NAMALWA (cell line): ENCODE results near the gene DHX16.

Experiments used
- DNase-seq: peaks from one replicate; pipeline ENCODE4 v3.0.0-alpha.2; 2015; ENCODE audit warnings: low spot score

The DHX16 gene

GRCh38 chr6:30626484-30627366 is 46.1 kb downstream of the DHX16 start, which contains the start of gene ATAT1:
TSS of gene ATAT1 (plus strand) at chr6:30626874.
- peak; percentile 91 for DNase-seq

- no peak for DNase-seq
Measured at GRCh38 chr6:30625511-30625910, 47.3 kb downstream of the DHX16 start.

GRCh38 chr6:30619561-30619960 is 53.2 kb downstream of the DHX16 start:
- DNase-seq: no peak

DNA sequence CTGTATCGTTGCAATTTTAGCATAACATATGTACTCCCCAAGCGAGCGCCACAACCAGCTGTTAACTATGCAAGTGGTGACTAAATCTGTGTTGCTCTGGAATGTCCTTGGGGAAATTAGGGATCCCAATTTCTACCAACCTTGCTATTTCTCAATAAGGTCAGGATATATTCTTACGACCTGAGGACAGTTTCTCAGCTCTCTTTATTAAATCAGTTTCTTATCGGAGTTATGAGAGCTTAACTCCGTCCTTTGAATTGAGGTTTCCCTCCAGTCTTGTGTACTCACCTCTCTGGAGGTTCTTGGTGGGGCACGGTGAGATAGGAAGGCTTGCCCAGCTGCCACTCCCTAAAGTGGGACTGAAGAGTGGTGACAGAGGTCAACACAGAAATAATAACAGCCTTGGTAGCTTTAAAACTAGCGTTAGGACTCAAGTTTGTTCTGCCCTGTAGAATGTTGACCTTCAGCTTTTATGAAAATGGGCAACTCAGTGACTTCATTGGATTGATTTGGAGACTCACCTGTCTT is 54.5 kb downstream of the DHX16 start:
- DNase-seq: peak; percentile 53

GRCh38 chr6:30617565-30618269 is 55.1 kb downstream of the DHX16 start, which contains the start of gene MRPS18B:
TSS of gene MRPS18B (plus strand) at chr6:30617840. CDS start at chr6:30617866, 26 bp downstream.
- DNase-seq: peak; percentile 98

DNA sequence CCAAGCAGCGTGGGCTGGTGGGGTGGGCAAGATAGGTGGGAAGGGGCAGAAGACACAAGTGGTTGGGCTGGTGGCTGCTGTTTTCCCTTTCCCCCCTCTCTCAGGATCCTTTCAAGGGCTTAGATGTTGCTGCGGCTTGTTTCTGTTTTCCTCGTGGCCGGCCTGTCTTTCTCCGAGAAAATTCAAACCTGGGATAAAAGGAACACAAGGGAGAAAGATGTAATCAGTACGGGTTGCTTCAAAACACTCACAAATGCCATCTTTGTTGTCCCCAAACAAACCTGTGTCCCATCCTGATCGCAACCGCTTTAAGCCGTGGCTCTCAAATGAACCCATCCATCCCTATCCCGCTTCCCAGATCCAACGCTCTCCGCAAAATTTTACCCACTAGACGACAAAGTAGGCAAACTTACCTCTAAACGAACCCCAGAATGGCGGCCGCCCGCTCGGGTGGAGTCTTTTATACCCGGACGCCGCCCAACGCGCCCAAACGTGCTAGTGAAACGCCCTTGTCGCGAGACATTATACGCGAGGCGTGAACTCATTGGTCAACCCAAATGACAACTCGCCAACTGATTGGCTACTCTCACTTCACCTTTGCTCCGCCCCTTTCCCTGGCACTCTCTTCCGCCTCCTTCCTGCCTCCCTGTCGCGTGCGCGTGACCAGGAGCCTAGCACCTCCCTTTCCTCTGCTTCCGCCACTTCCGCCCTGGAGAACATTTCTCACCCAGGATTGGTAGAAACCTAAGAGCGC is 55.8 kb downstream of the DHX16 start, which contains the start of gene PPP1R10:
TSS of gene PPP1R10 (minus strand) at position 433 of the 754 bp plus-strand sequence. CDS start 7,299 bp downstream, outside the sequence.
- peak; percentile 100 for DNase-seq

GRCh38 chr6:30615958-30616810 is 56.6 kb downstream of the DHX16 start:
- peak; percentile 84 for DNase-seq

DNA sequence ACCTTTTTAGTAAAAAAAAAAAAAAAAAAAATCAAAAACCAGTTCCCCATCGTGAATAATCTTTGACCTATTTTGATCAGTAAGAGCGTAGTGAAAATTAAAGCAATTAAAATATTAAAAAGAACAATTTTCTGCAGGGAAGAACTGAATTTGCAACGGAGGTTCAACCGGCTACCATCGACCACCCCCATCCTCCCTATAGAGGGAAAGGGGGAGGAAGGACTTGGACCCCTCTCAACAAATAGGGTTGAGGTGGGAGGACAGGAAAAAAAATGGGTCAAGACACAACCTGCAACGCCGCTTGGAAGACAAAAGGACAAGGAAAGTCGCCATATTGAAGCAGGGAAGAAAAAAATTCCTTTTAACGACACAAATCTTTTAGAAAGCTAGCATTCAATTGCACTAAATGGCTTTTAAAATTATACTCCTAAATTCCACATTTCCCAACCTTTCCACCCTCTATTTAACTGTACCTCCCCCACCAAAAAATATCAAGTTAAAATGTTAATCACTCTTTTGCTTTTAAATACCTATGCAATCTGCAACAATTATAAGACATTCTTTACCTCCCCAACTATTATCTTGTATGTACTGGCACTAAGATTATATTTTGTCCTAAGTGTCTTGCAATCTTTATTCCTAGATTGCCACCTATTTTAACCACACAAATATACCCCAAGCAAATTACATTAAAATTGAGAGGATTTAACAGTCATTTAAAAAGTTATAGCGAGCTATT is 57.4 kb downstream of the DHX16 start:
- DNase-seq: peak; percentile 84

DNA sequence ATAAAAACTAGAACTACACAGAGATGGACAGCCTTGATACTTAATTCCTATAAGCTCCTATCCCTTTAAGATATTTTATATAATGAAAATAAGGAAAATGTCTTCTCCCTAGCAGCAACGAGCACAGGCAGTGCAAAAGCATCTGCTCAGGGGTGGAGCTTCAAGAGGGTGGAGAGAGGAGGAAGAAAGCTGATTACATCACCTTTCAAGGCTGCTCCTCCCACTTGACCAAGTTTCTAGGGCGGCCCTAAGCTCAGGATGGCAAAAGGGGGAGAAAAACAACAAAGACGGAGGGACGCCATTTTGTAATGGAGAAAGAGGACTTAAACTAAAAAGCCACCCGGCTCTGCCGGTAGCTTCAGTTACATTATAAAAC is 58.0 kb downstream of the DHX16 start:
- DNase-seq: peak; percentile 98

DNA sequence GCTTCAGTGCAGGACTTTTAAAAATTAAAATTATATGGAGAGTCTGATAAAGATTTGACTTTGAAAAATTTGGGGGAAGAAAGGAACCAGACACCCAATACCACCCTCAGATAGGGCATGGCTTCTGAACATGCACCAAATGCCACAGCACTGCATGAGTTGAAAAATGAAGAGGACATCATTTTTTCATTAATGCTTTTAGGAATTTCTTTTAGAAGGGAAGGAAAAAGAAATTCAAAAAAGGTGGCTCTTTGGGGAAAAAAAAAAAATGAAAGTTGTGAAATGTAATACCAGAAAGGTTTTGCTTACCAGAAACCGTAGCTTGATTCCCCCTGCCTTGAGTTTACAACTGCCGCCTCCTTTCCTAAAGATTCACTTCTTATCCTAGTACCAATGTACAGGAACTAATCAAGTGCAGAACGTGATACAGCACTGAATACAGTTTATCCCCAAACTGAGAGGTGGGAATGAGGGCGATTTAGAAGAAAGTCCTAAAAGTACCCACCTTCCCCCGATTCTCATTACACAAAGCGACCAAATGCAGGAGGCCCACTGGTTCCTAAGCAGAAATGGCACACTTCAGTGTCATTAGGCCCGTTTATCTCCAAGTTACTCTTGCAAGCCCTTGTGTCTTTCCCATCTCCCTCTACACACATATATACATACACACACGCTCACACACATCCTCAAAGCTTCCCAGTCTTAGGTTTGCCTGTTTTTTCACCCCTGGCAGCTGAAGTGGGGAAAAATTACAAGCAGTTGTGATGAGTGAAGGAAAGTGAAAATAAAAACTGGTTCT is 58.6 kb downstream of the DHX16 start:
- DNase-seq: no peak

GRCh38 chr6:30613251-30614043 is 59.4 kb downstream of the DHX16 start:
- no peak for DNase-seq

DNA sequence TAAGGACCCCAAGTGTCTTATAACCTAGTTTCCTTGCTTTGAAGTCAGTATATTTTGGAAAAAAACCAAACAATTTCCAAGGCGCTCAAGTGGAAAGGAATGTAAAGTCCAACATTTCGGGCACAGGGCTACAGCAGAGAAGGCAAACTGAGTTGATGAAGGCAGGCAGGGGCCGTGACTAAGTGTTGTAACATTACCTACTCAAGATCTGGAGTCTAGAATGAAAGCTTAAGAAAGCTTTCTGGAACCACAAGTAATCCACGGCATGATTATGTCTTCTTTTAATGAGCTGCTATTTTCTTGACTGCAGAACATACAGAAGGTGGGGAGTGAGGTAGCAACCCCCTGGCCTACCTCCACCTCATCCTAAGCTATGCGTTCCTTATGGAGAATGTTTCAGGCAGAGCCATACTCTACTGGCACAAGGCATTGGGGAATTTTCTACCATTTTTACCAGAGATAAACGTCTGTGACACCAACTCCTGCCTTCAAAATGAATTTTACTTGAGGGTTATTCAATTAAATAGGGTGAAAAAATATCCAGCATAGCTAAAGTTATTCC is 60.0 kb downstream of the DHX16 start:
- no peak for DNase-seq

GRCh38 chr6:30612213-30612612 is 60.6 kb downstream of the DHX16 start:
- DNase-seq: no peak

DNA sequence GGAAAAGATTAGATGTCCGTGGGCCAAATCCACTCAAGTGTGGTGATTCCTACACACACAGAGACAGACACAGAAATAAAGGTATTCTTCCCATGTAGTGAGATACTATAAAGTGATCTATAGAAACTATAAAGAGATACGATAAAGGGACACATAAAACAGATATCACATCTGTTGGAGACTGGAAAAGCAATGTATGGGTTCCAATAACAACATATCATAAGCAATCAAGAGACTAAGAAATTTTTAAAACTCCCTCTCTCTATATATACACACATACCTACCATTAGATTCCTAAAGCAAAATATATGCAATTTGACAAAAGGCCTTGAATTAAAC is 61.0 kb downstream of the DHX16 start:
- no peak for DNase-seq

GRCh38 chr6:30611150-30611855 is 61.5 kb downstream of the DHX16 start:
- no peak for DNase-seq

DNA sequence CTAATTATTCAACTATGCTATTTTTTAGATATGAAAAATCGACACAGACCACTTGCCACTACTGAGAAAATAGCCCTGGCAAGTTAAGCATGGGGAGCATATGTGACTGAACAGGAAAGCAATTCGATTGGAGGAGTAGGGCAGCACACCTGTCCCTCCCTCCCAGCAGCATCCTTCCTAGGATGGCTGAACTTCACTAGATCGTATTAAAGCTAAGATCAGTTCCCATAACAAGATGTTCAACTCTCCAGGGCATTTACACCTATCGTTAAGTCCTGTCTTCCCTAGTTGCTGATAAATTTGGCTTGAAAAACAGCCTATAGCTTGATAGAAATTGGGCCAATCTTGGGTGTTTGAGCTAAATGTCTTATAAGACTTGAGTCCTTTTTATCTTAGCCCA is 62.7 kb downstream of the DHX16 start:
- DNase-seq: no peak

- DNase-seq: no peak
Measured at GRCh38 chr6:30603961-30604360, 68.8 kb downstream of the DHX16 start.
